SK-N-SH (cell line): ENCODE measurements around the gene MAN1A1. TPM values are rescaled to one million over a fixed set of nuclear protein-coding genes. Genes with fewer than 3 reads are reported as not detected.
"Not testable (repeated sequence)": the region's sequence is repeated elsewhere in the genome, so short reads cannot be mapped to it uniquely, and the experiment has no call there.

Experiments used
- CTCF ChIA-PET: fragments of 300-600, 350-600 bp; formaldehyde crosslinking; extraction: SDS; loops from one replicate; lab custom pipeline; 2021; lab: Yijun Ruan, JAX
- POLR2A ChIA-PET: fragments of 350-600 bp; sonication (Branson Sonifier 250); formaldehyde crosslinking; extraction: SDS; loops from one replicate; lab custom pipeline; 2020; ENCODE audit warnings: antibody characterized with exemption, inconsistent platforms; lab: Yijun Ruan, JAX
- DNase-seq: peaks from one replicate; pipeline ENCODE4 v3.0.0; 2012
- H2AFZ ChIP-seq: fragments of 200-600 bp; sonication (generic); 2 replicates; pipeline ENCODE4 v1.8.1; 2016; ENCODE audit warnings: antibody characterized with exemption, mild to moderate bottlenecking, low read depth
- H3F3A ChIP-seq: fragments of 200-600 bp; sonication (generic); replicated peaks from 2 replicates; pipeline ENCODE3; 2016; ENCODE audit warnings: antibody characterized with exemption, mild to moderate bottlenecking; ENCODE audit not compliant: insufficient read depth
- H3K27ac ChIP-seq, 2 experiments: fragments of 200-500 bp in 1 of 2; fragments of 200-600 bp in 1 of 2; sonication (Bioruptor generic) in 1 of 2; sonication (generic), shearing (Covaris generic) in 1 of 2; 2 replicates each; pipeline versions ENCODE4 v1.5.1 to v1.6.1; 2014 to 2016; ENCODE audit warnings: low read depth in 2 of 2, inconsistent platforms in 1 of 2, low read length in 1 of 2, mild to moderate bottlenecking in 1 of 2, mixed read lengths in 1 of 2
- H3K27me3 ChIP-seq: fragments of 200-600 bp; sonication (generic), shearing (Covaris generic); 2 replicates; pipeline ENCODE4 v1.6.1; 2016; ENCODE audit warnings: mixed run types; ENCODE audit not compliant: insufficient read depth
- H3K36me3 ChIP-seq, 2 experiments: fragments of 200-500 bp in 1 of 2; fragments of 200-600 bp in 1 of 2; sonication (Bioruptor generic) in 1 of 2; sonication (generic) in 1 of 2; replicated peaks in 1 of 2; 2 replicates each; pipeline versions ENCODE3 to v1.5.1; 2014 to 2016; ENCODE audit warnings: low read length in 1 of 2, mild to moderate bottlenecking in 1 of 2; ENCODE audit not compliant: insufficient read depth in 2 of 2, control insufficient read depth in 1 of 2
- H3K4me1 ChIP-seq, 2 experiments: fragments of 200-500 bp in 1 of 2; fragments of 200-600 bp in 1 of 2; sonication (Bioruptor generic) in 1 of 2; sonication (generic), shearing (Covaris generic) in 1 of 2; 2 replicates each; pipeline versions ENCODE4 v1.5.1 to v1.6.1; 2014 to 2016; ENCODE audit warnings: low read depth in 1 of 2, low read length in 1 of 2, mixed run types in 1 of 2; ENCODE audit not compliant: insufficient read depth in 2 of 2, control insufficient read depth in 1 of 2
- H3K4me2 ChIP-seq: fragments of 200-600 bp; sonication (generic), shearing (Covaris generic); 2 replicates; pipeline ENCODE4 v1.6.1; 2017; ENCODE audit warnings: mixed run types
- H3K4me3 ChIP-seq, 2 experiments: fragments of 200-500 bp in 1 of 2; fragments of 200-600 bp in 1 of 2; sonication (Bioruptor generic) in 1 of 2; sonication (generic), shearing (Covaris generic) in 1 of 2; 2 replicates each; pipeline versions ENCODE4 v1.5.1 to v1.8.1; 2014 to 2016; ENCODE audit warnings: low read depth in 2 of 2, inconsistent platforms in 1 of 2, low read length in 1 of 2, mild to moderate bottlenecking in 1 of 2, mixed read lengths in 1 of 2, moderate library complexity in 1 of 2
- H3K79me2 ChIP-seq: fragments of 200-600 bp; sonication (generic); 2 replicates; pipeline ENCODE4 v1.8.1; 2017; ENCODE audit warnings: mild to moderate bottlenecking; ENCODE audit not compliant: insufficient read depth
- H3K9ac ChIP-seq: fragments of 200-600 bp; sonication (generic); 2 replicates; pipeline ENCODE4 v1.6.1; 2017; ENCODE audit warnings: mixed run types
- H3K9me2 ChIP-seq: fragments of 200-600 bp; sonication (generic); 2 replicates; pipeline ENCODE4 v1.6.1; 2017; ENCODE audit warnings: mixed run types
- H3K9me3 ChIP-seq: fragments of 200-600 bp; sonication (generic); 2 replicates; pipeline ENCODE4 v1.6.1; 2017; ENCODE audit warnings: mixed run types, mild to moderate bottlenecking, moderate library complexity
- H4K20me1 ChIP-seq: fragments of 200-600 bp; sonication (generic); 2 replicates; pipeline ENCODE4 v1.6.1; 2017; ENCODE audit warnings: mild to moderate bottlenecking, mixed run types; ENCODE audit not compliant: insufficient read depth
- EP300 ChIP-seq, 2 experiments: IDR thresholded peaks; 2 replicates each; pipeline versions ENCODE4 v1.4.0 to v1.6.1; 2012; ENCODE audit warnings: borderline replicate concordance in 1 of 2, low read depth in 1 of 2, low read length in 1 of 2
- EZH2phosphoT487 ChIP-seq: fragments of 200-600 bp; sonication (generic); IDR thresholded peaks from 2 replicates; pipeline ENCODE4 v1.6.1; 2017; ENCODE audit warnings: low read depth, mixed run types, mild to moderate bottlenecking, antibody characterized with exemption, moderate library complexity, borderline replicate concordance
- FOXJ3 ChIP-seq: sonication (generic); formaldehyde crosslinking; IDR thresholded peaks from 2 replicates; pipeline ENCODE4 v1.5.1; 2020; ENCODE audit warnings: mild to moderate bottlenecking, missing genetic modification reagents
- GABPA ChIP-seq: IDR thresholded peaks from 2 replicates; pipeline ENCODE4 v1.4.0; 2012; ENCODE audit warnings: low read depth, mild to moderate bottlenecking
- JUND ChIP-seq: IDR thresholded peaks from 2 replicates; pipeline ENCODE4 v1.4.0; 2012
- NFIC ChIP-seq: IDR thresholded peaks from 2 replicates; pipeline ENCODE4 v1.4.0; 2012; ENCODE audit warnings: borderline replicate concordance
- POLR2AphosphoS5 ChIP-seq: IDR thresholded peaks from 2 replicates; pipeline ENCODE4 v1.6.1; 2012; ENCODE audit warnings: low read depth, low read length
- RAD21 ChIP-seq: IDR thresholded peaks from 2 replicates; pipeline ENCODE4 v1.6.1; 2012; ENCODE audit warnings: mild to moderate bottlenecking, low read length
- RCOR1 ChIP-seq: fragments of 150-350 bp; IDR thresholded peaks from 2 replicates; pipeline ENCODE4 v1.6.1; 2017; ENCODE audit warnings: antibody characterized with exemption, low read length
- RXRA ChIP-seq: IDR thresholded peaks from 2 replicates; pipeline ENCODE4 v1.4.0; 2012; ENCODE audit warnings: low read depth, mild to moderate bottlenecking, borderline replicate concordance
- SIN3A ChIP-seq: IDR thresholded peaks from 2 replicates; pipeline ENCODE4 v1.6.1; 2012; ENCODE audit warnings: low read depth, mild to moderate bottlenecking, low read length, moderate library complexity, borderline replicate concordance
- TAF1 ChIP-seq: IDR thresholded peaks from 2 replicates; pipeline ENCODE4 v1.6.1; 2012; ENCODE audit warnings: low read depth, mild to moderate bottlenecking, low read length, moderate library complexity, borderline replicate concordance
- TCF12 ChIP-seq: IDR thresholded peaks from 2 replicates; pipeline ENCODE4 v1.4.0; 2012
- TEAD4 ChIP-seq: IDR thresholded peaks from 2 replicates; pipeline ENCODE4 v1.4.0; 2012; ENCODE audit warnings: mild to moderate bottlenecking, borderline replicate concordance; ENCODE audit not compliant: insufficient read depth
- WGBS: methylation state at CpG from one replicate; pipeline ENCODE4 v1.1.6; 2017; ENCODE audit warnings: low lambda C conversion rate; 5-methylcytosine and 5-hydroxymethylcytosine counted together
- polyA plus RNA-seq, 3 experiments: library from polyadenylated mRNA; depleted of rRNA; stranded (reverse); fragments of >200 nt; gene quantifications; 2 replicates each; pipeline ENCODE4 v1.2.3, GENCODE V29; 2012
- TF ChIP-seq, protein P1 (sequence below): IDR thresholded peaks from 2 replicates; pipeline ENCODE4 v1.4.0; 2012; ENCODE audit warnings: low read depth, borderline replicate concordance
- TF ChIP-seq, protein P2 (sequence below): IDR thresholded peaks from 2 replicates; pipeline ENCODE4; 2012

Gene MAN1A1
- polyA plus RNA-seq, 1 of the 3 experiments (the other 2 are of a cell fraction): 28.0 TPM

DNA sequence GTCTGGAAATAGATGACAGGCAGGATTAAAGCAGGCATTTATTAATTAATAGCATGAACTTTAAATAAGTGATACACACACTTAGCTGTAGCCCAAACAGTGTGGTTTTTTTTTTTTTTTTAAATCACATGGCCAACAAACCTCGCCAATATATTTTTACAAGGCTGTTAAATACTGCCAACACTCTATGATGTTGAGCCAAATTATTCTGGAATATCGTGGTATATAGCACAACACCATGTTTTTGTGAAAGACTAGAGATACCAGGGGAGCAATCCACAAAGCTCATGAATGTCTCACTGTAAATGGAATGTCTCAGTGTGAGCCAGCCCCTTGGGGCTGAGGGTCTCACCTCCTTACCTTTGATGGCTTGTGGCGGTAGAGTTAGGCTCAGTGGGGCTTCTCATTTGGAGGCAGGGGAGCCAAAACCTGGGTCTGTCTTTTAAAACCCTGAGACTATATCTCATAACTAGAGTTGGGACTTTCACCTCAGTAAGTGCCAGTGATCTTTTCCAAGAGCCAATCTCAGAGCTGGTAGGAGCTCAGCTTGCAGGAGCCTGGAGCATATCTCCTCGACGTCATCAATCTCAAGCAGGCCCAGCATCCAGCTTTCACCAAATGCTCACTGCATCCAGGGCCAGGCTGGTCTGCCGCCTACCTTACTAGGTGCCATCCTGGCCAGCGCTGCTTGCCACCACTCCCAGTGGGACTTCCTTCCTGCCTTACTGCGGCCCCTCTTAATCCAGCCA lies 192.6 kb downstream of the MAN1A1 start:
- POLR2A ChIA-PET: no interaction called here
- H3K36me3 ChIP-seq: no peaks in the 10 kb centered on the region
- no peak for DNase-seq
- no peak overlapping the region for H3K9ac ChIP-seq
- no peak overlapping the region for H3K4me3 ChIP-seq
- H3K27ac ChIP-seq: no peak overlapping the region
- no peaks in the 10 kb centered on the region for H3K79me2 ChIP-seq
- H3K4me1 ChIP-seq: peaks cover 0 to 2% of the 10 kb centered on the region in 2 experiments; a peak in 2 of 4 replicates
- 78% methylated on average over 7 of the region's 8 CpGs for WGBS
- H3K9me3 ChIP-seq: no peaks in the 10 kb centered on the region
- no peaks in the 10 kb centered on the region for H3K27me3 ChIP-seq
- H2AFZ ChIP-seq: no peak overlapping the region
- no peaks in the 10 kb centered on the region for H3F3A ChIP-seq
- H3K9me2 ChIP-seq: no peaks in the 10 kb centered on the region
- H4K20me1 ChIP-seq: no peaks in the 10 kb centered on the region
- CTCF ChIA-PET: interaction anchor here (2.7 kb wide), 1 partner anchor 8 kb away, joined by 10 read pairs; no protein-coding TSS in a partner anchor
- TF ChIP-seq JUND (no peak), RCOR1 (no peak)
- H3K4me2 ChIP-seq: no peak overlapping the region

DNA sequence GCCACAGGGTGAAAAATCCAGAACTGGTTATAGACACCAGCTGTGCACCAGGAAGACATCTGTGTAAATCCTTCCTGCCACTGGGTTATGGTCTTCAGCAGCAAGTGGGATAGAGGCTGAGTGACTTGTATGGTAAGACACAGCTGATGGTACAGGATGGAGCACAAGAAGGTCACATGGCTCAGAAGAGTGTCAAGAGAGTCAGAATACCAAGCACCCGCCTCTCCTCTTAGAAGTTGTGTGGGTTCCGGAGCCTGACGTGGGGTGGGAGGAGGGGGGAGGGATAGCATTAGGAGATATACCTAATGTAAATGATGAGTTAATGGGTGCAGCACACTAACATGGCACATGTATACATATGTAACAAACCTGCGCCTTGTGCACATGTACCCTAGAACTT lies 193.5 kb downstream of the MAN1A1 start:
- H3K27ac ChIP-seq, H3K27me3 ChIP-seq, H3K4me1 ChIP-seq, H3F3A ChIP-seq, CTCF ChIA-PET, H3K36me3 ChIP-seq, H3K4me3 ChIP-seq, H3K9me2 ChIP-seq, H3K4me2 ChIP-seq, POLR2A ChIA-PET, H3K9ac ChIP-seq, H3K79me2 ChIP-seq, H2AFZ ChIP-seq, DNase-seq, H3K9me3 ChIP-seq, H4K20me1 ChIP-seq: not testable (repeated sequence)
- 97% methylated on average over 4 of the region's 4 CpGs for WGBS

DNA sequence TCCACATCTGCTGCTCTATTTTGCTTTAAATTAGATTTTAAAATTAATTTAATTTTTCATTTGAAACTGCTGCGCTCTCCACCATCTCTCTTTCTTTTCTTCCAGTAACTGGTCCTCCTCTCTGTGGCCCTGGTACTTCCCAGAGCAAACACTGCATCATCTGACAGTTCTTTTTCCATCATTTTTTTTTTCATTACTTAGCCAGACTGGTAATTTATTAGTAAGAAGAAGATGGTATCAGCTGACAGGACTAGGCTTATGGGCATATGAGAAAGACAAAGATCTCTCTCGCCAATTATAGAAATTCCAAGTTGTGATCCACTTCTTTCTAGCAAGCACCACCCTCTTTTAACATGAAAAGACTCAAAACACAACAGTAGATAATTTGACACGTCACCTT lies 197.4 kb downstream of the MAN1A1 start:
- TF ChIP-seq FOXJ3 (CRISPR knock-in tag) (no peak), SIN3A (no peak), RAD21 (no peak), EP300 (IDR thresholded peaks at IDR 0.05; ENCODE audit: borderline replicate concordance in 1 of 2, low read depth in 1 of 2, low read length in 1 of 2) (peak in 1 of 2 experiments; percentile 44; a peak in 3 of 4 replicates), TAF1 (no peak), TCF12 (peak; percentile 42; the same call in 1 of the 2 replicates), EZH2phosphoT487 (no peak), TEAD4 (no peak), GABPA (no peak), NFIC (no peak), RXRA (no peak), RCOR1 (no peak), POLR2AphosphoS5 (no peak)
- TF ChIP-seq, protein P1, sequence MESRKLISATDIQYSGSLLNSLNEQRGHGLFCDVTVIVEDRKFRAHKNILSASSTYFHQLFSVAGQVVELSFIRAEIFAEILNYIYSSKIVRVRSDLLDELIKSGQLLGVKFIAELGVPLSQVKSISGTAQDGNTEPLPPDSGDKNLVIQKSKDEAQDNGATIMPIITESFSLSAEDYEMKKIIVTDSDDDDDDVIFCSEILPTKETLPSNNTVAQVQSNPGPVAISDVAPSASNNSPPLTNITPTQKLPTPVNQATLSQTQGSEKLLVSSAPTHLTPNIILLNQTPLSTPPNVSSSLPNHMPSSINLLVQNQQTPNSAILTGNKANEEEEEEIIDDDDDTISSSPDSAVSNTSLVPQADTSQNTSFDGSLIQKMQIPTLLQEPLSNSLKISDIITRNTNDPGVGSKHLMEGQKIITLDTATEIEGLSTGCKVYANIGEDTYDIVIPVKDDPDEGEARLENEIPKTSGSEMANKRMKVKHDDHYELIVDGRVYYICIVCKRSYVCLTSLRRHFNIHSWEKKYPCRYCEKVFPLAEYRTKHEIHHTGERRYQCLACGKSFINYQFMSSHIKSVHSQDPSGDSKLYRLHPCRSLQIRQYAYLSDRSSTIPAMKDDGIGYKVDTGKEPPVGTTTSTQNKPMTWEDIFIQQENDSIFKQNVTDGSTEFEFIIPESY: no peak
- TF ChIP-seq, protein P2, sequence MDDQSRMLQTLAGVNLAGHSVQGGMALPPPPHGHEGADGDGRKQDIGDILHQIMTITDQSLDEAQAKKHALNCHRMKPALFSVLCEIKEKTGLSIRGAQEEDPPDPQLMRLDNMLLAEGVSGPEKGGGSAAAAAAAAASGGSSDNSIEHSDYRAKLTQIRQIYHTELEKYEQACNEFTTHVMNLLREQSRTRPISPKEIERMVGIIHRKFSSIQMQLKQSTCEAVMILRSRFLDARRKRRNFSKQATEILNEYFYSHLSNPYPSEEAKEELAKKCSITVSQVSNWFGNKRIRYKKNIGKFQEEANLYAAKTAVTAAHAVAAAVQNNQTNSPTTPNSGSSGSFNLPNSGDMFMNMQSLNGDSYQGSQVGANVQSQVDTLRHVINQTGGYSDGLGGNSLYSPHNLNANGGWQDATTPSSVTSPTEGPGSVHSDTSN: peak; percentile 28; the same call in 1 of the 2 replicates
- TF ChIP-seq, all 33 proteins: peak for 3
- H3K9me3 ChIP-seq: no peaks in the 10 kb centered on the region
- no peak overlapping the region for H3K4me3 ChIP-seq
- DNase-seq: no peak
- no peak overlapping the region for H2AFZ ChIP-seq
- H3F3A ChIP-seq: peaks cover 4% of the 10 kb centered on the region
- H3K27me3 ChIP-seq: no peaks in the 10 kb centered on the region
- H3K9ac ChIP-seq: no peak overlapping the region
- peak overlapping the region; percentile 22 to 25; a peak in 2 of 4 replicates for H3K27ac ChIP-seq
- peaks cover 11 to 16% of the 10 kb centered on the region in 2 experiments; a peak in 3 of 4 replicates for H3K4me1 ChIP-seq
- POLR2A ChIA-PET: no interaction called here
- CTCF ChIA-PET: interaction anchor here (0.7 to 0.9 kb wide), 2 partner anchors 12 to 199 kb away, joined by 3 read pairs; no protein-coding TSS in a partner anchor
- no peaks in the 10 kb centered on the region for H3K36me3 ChIP-seq
- no peaks in the 10 kb centered on the region for H3K9me2 ChIP-seq
- WGBS: 47% methylated on average over 3 of the region's 3 CpGs
- no peaks in the 10 kb centered on the region for H3K79me2 ChIP-seq
- H3K4me2 ChIP-seq: no peak overlapping the region
- no peaks in the 10 kb centered on the region for H4K20me1 ChIP-seq
